GM12891 (cell line): ENCODE measurements around the gene IRF5.

ENCODE experiments used
- PAX5 ChIP-seq: IDR thresholded peaks from 2 replicates; pipeline ENCODE4 v1.6.1; 2011; ENCODE audit warnings: low read length, moderate library complexity, mild to moderate bottlenecking; ENCODE audit not compliant: insufficient read depth, severe bottlenecking
- POLR2A ChIP-seq: IDR thresholded peaks from 2 replicates; pipeline ENCODE4 v1.6.1; 2011; ENCODE audit warnings: low read depth, low read length, control low read depth
- POLR2AphosphoS5 ChIP-seq: IDR thresholded peaks from 2 replicates; pipeline ENCODE4 v1.6.1; 2011; ENCODE audit warnings: low read depth, low read length, control low read depth
- TAF1 ChIP-seq: IDR thresholded peaks from 2 replicates; pipeline ENCODE4 v1.6.1; 2011; ENCODE audit warnings: low read depth, low read length, control low read depth

DNA sequence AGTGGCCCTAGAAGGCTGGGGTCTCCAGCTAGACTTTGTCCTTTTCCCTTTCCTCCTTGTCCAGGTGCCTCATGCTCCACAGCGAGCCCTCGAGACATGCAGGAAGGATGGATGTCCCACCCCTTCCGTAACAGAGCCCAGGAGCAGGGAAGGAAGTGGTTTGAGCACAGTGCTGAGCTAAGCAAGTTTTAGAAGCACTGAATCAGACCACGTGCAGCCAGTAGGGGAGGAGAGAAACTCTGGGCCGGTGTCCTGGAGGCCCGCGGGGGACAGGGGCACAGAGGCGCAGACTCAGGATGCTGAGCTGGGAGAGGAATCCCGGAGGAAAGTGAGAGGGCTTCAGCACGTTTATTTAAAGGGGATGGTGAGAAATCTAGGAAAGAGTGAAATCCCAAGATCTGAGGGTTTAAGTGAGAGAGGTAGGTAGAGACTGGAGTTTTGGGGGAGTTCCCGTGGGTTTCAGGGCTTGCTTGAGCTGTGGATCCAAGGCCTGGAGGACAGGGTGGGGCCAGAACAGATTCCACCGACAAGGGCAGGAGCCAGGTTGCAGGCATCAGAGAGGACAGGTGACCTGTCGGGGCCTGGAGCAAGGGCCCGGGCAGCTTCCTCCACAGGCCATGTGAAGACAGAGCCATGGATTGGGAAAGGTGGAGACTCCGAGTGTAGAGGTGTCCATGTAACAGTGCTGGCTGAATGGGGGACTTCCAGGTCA is 4.4 kb upstream of the IRF5 start:
- TF ChIP-seq POLR2A (no peak), POLR2AphosphoS5 (no peak; the same call in 1 of the 2 replicates), TAF1 (peak; percentile 47; the same call in 1 of the 2 replicates), PAX5 (no peak)
